ENCODE data around the gene RFTN2.
"Not testable (repeated sequence)": the region's sequence is repeated elsewhere in the genome, so short reads cannot be mapped to it uniquely, and the experiment has no call there.

Gene RFTN2, protein sequence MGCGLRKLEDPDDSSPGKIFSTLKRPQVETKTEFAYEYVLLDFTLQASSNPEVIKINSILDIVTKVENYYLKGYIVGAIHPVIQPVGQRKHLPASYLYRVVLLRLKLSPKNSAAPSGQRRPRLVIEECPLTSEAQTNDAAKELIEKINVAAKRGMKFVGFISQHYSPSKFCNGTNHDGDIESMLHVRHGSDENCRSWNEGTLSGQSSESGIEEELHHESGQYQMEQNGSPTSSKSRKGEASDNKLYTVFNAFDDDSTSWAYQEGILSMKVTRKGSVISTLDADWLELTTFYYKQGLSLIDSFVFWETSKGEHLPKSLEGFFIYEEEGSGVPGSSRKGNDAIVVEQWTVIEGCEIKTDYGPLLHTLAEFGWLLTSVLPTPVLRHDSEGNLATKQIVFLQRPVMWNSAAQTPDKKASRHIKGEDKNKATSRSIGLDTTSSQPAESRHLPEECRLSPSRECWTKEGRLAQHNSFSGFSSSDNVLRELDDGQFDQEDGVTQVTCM

DNA sequence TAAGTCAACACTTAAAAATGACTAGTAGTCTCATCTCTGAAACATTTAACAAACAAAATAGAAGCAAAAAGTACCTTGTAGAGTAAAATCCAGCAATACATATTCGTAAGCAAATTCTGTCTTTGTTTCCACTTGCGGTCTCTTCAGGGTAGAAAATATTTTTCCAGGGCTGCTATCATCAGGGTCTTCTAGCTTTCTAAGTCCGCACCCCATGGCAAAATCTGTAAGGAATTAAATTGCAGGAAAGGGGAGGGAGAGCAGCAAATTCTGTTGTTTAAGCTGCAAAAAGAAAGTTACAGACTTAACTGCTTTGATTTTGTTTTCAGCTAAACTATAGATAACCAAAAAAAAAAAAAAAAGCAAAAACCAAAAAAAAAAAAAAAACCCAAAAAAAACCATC lies at the start of gene RFTN2:
TSS of gene RFTN2 (minus strand) at position 342 of the 400 bp plus-strand sequence. CDS start at position 213, 129 bp downstream.
- no peak for DNase-seq

DNA sequence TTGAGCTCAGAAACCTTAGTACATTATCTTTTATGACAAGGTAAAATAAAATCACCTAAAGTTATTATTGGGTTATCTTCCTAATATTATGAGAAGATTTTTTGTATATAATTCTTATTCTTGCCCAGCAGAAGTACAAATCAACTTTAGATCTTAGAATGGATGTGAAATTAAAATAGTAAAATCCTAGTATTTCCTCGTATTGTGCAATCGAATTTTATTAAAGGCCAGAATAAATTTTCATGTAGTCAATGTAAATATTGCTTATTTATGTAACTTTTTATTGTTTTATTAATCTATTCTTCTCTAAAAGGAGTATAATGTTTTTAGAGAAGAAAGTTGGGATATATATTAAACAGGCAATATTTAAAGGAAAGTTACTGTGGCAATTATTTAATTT lies 42.5 kb upstream of the RFTN2 start:
- DNase-seq: no peak

DNA sequence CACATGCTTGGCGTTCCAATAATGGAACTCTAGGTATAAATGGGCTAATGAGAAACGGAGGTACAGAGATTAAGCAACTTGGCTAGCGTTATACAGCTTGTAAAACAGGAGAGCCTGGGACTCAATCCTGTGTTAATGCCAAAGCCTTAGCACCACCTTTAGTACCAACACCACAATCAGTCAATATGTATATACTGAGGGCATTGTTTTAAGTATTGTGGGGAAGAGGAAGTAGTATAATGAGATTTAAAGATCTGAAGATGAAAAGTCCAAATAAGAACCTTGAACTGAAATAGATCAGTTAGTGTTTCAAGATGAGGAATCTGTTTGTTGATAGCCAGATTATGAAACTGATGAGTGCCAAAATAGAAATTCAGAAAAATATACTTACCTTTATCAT lies 37.9 kb upstream of the RFTN2 start:
- no peak for DNase-seq

DNA sequence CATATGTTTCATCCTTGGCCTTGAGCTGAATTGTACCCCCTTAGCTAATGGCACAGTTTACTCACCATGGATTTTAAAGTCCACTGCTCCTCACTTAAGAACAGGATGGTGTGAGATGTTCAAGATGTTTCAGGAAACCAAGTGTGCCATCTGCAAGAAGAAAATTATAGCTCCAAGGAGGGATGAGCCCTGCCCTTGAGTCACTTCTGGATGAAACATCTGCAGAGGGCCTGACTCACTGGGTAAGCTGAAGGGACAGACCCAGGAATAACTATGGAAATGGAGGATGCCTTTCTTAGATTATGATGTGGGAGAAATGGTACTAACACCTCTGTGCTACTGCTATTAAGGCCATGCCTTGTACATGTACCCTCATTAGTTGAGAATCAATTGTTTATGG lies 36.2 kb upstream of the RFTN2 start:
- no peak for DNase-seq

DNA sequence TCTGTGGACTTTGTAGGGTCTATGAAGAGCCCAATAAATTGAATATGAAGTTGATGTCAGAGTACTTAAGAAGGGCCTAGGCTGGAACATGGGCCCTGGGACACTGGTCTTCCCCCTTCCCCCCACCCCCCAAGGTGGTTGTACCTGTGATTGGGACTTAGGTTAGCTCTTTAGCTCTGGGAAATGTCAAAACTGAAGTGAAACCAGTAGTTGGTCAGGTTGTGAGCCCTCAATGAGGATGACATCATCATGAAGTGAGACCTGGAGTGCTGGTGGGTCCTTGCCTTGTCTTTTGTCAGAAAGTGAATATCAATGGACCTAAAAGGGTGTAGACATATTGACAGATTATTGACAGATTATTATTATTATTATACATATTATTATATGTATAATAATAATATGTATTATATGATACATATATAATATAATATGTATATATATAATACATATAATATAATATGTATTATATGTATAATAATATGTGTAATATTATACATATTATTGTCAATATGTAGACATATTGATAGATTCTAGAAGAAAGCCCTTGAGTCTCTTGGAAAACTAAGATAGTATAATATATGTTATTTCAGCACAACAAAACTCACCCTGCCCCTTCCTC lies 35.1 kb upstream of the RFTN2 start:
- DNase-seq: no peak

DNA sequence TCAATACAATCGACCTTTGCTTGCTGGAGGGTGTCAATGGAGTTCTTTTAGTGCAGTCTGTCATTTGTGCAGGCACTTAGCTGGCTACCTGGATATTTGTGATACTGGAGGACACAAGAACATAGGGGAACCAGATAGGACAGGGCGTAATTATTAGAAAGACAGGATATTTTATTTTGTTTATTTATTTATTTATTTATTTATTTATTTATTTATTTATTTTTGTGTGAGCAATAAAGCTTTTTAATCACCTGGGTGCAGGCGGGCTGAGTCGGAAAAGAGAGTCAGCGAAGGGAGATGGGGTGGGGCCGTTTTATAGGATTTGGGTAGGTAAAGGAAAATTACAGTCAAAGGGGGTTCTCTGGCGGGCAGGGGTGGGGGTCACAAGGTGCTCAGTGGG lies 33.8 kb upstream of the RFTN2 start:
- not testable (repeated sequence) for DNase-seq

DNA sequence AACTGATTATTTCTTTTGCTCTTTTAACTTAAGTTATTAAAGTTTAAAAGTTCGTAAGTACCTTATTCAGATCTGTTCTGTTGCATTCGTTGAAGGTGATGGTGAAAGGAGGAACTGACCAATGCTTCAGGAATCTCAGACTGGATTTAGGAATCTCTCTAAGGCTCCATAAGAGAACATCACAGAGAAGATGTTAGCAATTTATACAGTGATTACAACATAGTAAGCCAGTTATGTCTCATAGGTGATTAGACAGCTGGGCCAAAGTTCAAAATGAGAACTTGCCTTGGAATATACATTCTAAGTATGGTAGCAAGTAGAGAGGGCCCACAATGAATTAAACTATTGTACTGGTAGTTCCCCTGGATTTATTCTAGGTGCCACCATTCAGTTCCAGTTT lies 32.9 kb upstream of the RFTN2 start:
- no peak for DNase-seq

DNA sequence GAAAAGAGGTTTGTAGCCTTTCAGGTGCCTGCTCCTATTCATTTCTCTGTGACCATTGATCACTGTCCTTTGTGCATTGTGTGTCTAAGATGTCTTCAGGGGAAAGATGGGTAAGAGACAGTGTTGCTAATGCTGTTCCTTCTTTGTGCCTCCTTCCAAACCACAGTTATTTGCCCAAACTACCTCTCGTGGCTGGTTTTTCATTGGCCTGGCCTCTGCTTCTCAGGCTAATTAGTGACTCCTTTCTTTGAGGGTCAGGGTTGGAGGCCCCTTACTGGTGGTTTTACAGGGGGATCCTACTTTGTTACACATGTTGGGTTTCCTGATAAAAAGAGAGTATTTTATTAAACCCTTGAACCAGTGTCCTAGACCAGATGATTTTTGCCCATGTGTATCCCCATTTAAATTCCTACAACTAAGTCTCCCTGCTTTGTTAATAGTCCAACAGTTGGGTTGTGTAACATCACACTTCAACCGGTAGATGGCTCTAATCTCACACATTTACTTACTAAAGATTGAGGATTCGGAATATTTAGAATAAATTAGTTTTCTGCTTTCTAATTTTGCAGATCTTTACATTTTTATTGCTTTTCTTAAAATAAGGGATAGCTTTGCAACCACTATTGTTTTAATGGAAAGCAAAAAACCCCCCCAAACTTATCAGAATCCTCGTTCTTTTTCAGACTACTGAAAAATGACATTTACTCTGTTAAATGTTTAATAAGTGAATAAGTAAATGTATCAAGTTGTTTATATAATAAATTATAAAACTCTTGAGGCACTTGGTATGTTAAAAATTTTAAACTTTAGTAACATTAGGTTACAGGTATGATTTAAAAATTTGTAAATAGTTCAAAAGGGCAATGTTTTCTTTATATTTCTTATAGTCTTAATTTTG lies 32.2 kb upstream of the RFTN2 start:
- peak in 1 of 2 experiments; percentile 12 for DNase-seq

DNA sequence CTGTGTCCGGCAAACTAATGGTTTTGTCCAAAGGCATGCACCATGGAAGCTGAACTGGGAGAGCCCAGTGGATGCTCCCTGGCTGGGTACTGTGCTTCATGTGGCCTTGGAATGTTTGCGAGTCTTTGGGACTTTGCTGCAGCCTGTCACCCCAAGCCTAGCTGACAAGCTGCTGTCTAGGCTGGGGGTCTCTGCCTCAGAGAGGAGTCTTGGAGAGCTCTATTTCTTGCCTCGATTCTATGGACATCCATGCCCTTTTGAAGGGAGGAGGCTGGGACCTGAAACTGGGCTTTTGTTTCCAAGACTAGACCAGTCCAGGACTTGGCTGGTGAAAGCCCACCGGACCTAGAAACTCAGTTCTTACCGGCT lies 31.4 kb upstream of the RFTN2 start:
- no peak for DNase-seq

DNA sequence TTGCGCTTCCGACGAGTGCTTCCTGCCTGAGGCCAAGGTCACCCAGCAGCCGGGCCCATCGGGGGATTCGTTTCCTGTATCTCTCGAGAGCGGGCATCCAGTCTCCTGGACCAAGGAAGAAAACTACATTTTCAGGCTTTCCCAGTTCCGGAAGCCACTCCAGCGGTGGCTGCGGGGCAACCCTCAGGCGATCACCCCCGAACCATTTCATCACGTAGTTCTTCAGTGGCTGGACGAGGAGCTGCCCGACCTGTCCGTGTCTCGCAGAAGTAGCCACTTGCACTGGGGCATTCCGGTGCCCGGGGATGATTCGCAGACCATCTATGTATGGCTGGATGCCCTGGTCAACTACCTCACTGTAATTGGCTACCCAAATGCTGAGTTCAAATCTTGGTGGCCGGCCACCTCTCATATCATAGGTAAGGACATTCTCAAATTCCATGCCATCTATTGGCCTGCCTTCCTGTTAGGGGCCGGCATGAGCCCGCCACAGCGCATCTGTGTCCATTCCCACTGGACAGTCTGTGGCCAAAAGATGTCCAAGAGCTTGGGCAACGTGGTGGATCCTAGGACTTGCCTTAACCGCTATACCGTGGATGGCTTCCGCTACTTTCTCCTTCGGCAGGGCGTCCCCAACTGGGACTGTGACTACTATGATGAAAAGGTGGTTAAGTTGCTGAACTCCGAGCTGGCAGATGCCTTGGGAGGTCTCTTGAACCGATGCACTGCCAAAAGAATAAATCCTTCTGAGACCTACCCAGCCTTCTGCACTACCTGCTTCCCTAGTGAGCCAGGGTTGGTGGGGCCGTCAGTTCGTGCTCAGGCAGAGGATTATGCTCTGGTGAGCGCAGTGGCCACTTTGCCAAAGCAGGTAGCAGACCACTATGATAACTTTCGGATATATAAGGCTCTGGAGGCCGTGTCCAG lies 30.8 kb upstream of the RFTN2 start:
- DNase-seq: no peak

DNA sequence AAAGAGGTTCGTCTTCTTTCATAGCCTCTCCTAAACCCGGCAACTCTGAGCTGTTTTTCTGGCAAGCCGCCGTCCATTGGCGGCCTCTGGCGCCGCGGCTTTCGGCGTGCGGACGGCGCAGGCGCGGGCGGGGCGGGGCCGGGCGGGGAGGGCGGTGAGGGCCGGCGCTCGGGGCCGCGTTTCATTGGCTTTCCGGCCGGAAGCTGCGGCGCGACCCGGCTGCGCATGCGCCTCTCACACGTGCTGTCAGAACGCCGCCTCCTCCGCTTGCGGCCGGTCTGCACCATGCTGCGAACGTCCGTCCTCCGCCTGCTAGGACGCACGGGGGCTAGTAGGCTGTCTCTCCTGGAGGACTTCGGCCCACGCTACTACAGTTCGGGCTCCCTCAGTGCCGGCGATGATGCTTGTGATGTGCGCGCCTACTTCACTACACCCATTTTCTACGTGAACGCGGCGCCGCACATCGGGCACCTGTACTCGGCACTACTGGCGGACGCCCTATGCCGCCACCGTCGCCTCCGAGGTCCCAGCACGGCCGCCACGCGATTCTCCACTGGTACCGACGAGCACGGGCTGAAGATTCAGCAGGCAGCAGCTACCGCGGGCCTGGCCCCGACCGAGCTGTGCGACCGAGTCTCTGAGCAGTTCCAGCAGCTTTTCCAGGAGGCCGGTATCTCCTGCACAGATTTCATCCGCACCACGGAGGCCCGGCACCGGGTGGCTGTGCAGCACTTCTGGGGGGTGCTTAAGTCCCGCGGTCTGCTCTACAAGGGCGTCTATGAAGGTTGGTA lies 29.9 kb upstream of the RFTN2 start, which contains the start of gene MARS2:
TSS of gene MARS2 (plus strand) at position 249 of the 791 bp plus-strand sequence. CDS start at position 286, 37 bp downstream.
- DNase-seq: peak; percentile 84 to 89

DNA sequence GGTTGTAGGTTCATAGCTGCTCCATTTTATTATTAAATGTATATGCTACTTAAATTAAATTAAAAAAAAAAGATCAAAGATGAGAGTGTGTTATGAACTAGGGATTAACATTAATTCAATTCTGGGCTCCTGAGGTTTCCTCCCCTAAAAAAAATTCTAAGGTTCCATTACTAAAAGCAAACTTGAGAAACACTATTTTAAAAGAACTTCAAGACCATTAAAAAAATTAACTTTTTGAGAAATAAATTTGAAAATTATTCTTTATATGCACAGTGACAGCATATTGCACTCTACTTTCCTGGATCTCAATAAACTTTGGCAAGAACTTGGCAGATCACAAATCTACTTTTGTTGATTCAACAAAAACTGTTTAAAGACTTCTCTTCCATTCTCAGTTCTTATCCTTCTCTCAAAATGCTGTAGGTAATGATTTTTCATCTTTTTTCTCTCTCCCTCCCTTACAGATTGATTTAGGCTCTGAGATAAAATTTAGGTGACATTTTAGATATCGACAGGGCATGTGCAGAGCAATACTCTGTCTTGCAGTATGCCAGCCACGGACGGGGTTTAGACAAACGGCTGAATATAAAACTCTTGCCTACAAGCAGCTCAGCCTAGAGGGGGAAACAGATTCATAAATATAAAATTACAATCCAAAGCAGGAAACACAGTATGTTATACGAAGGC lies 29.2 kb upstream of the RFTN2 start:
- DNase-seq: no peak

DNA sequence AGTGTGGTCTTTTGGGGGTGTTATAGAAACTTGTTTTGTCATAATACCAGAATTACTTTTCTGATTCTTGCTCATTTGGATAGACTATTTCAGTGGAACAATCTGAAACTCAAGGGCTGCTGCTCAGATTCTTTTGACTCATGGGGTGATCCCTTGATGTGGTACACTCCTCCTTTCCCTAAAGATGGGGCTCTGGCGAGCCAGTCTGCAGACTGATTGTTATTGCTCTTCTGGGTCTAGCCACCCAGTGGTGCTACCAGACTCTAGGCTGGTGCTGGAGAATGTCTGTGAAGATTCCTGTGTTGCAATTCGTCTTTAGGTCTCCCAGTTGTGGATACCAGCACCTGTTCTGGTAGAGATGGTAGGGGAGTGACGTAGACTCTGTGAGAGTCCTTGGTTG lies 25.6 kb upstream of the RFTN2 start:
- DNase-seq: no peak

DNA sequence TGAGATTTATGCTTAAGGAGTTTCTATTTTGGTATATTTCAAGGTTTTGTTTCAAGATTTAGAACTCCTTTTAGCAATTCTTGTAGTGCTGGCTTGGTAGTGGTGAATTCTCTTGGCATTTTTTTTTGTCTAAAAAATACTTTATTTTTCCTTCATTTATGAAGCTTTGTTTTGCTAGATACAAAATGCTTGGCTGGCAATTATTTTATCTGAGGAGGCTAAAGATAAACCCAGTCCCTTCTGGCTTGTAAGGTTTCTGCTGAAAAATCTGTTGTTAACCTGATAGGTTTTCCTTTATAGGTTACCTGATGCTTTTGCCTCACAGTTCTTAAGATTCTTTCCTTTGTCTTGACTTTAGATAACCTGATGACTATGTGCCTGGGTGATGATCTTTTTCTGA lies 24.3 kb upstream of the RFTN2 start:
- not testable (repeated sequence) for DNase-seq

DNA sequence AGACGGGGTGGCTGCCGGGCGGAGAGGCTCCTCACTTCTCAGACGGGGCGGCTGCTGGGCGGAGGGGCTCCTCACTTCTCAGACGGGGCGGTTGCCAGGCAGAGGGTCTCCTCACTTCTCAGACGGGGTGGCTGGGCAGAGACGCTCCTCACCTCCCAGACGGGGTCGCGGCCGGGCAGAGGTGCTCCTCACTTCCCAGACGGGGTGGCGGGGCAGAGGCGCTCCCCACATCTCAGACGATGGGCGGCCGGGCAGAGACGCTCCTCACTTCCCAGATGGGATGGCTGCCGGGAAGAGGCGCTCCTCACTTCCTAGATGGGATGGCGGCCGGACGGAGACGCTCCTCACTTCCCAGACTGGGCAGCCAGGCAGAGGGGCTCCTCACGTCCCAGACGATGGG lies 21.2 kb upstream of the RFTN2 start:
- DNase-seq: not testable (repeated sequence)

DNA sequence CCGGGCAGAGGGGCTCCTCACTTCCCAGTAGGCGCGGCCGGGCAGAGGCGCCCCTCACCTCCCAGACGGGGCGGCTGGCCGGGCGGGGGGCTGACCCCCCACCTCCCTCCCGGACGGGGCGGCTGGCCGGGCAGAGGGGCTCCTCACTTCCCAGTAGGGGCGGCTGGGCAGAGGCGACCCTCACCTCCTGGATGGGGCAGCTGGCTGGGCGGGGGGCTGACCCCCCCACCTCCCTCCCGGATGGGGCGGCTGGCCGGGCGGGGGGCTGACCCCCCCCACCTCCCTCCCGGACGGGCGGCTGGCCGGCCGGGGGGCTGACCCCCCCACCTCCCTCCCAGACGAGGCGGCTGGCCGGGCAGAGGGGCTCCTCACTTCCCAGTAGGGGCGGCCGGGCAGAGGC lies 20.6 kb upstream of the RFTN2 start:
- not testable (repeated sequence) for DNase-seq

DNA sequence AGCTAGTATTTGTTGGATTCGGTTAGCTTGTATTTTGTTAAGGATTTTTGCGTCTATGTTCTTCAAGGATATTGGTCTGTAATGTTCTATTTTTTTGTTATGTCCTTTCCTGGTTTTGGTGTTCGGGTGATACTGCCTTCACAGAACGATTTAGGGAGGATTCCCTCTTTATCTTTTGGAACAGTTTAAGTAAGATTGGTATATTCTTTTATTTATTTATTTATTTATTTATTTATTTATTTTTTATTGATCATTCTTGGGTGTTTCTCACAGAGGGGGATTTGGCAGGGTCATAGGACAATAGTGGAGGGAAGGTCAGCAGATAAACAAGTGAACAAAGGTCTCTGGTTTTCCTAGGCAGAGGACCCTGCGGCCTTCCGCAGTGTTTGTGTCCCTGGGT lies 19.8 kb upstream of the RFTN2 start:
- not testable (repeated sequence) for DNase-seq

DNA sequence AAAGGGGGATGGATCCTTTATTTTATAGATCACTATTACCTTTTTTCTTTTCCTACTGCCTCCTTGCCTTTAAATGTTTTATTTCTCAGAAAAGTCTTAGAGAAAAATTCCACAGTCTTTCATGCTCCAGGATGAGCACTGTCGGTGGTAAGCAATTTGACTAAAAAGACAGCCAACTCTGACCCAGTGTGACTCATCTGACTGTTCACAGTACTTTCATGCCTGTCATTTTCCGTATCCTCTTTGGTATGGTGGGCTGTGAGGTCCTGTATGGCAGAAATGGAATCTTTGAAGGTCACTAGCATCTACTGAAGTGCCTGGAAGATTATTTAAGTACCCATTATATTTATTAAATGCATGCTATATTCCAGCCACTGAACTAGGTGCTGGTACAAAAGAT lies 2.1 kb upstream of the RFTN2 start:
- no peak for DNase-seq

DNA sequence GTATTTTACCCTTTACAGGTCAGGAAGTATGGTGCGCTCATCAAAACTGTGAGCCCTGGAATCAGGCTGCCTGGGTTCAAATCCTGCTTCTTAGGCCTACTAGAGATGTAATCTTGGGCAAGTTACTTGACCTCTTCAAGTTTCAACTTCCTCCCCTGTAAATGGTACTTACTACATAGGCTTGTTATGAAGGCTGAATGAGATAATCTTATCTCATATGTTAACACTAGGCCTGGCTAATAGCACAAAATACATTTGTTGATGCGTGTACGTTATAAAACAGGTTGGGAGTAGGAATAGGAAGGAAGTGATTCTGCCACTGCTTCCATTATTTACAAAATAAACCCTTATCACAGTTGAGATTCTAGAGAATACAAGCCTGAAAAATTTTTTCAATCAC lies 1.7 kb upstream of the RFTN2 start:
- no peak for DNase-seq

DNA sequence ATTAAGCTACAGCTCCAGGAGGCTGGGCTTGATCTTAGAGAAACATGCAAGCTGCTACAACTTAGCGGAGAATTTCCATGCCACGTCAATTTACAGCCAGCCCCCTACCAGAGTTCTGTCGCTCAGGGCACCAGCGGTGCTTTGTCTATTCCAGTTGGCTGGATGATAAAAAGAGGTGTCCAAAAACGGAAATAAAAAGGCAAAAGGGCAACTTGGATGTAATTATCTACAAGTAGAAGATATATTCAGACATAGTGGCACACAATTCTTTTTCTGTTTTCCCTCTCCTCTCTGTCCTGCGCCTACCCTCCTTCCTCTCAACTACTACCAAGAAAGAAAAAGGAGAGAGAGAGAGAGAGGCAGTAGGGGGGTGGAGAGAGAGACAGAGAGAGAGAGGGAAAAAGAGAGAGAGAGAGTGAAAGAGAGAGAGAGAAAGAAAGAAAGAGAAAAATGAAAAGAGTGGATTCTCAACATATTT lies 363 bp upstream of the RFTN2 start:
- DNase-seq: no peak
